Neural cell (in vitro differentiated cells): Measurements from ENCODE around the gene TINAGL1.

Experiments
- EP300 ChIP-seq: fragments of 450-650 bp; conservative IDR thresholded peaks from 2 replicates; pipeline ENCODE4 v1.6.1; 2014; ENCODE audit warnings: antibody characterized with exemption, mild to moderate bottlenecking, moderate library complexity; ENCODE audit not compliant: poor library complexity, severe bottlenecking
- EZH2 ChIP-seq: fragments of 200-600, 300-800 bp; shearing (Covaris generic), sonication (generic); IDR thresholded peaks from 2 replicates; pipeline ENCODE4 v1.6.1; 2014; ENCODE audit warnings: antibody characterized with exemption, low read length, borderline replicate concordance, mild to moderate bottlenecking; ENCODE audit not compliant: insufficient read depth, poor library complexity, severe bottlenecking
- POLR2AphosphoS5 ChIP-seq: IDR thresholded peaks from 2 replicates; pipeline ENCODE4 v1.6.1; 2012
- SMC3 ChIP-seq: fragments of 450-650 bp; conservative IDR thresholded peaks from 2 replicates; pipeline ENCODE4 v1.6.1; 2014; ENCODE audit warnings: antibody characterized with exemption, mild to moderate bottlenecking, moderate library complexity; ENCODE audit not compliant: poor library complexity

- TF ChIP-seq POLR2AphosphoS5 (no peak), EZH2 (no peak), SMC3 (no peak), EP300 (no peak)
These were observed 15.8 kb downstream of the TINAGL1 start for GRCh38 chr1:31592132-31592531.
